SU-DHL-6 (cell line): Measurements from ENCODE around the gene IL20RB.

ENCODE experiments used
- H2AFZ ChIP-seq: fragments of 200-600 bp; sonication (generic); 2 replicates; pipeline ENCODE4 v1.6.1; 2014; ENCODE audit warnings: low read depth, mild to moderate bottlenecking, moderate library complexity, mixed read lengths, antibody characterized with exemption, low read length; ENCODE audit not compliant: severe bottlenecking
- H3F3A ChIP-seq: fragments of 200-600 bp; shearing (Covaris generic); 2 replicates; pipeline ENCODE4 v1.6.0; 2016; ENCODE audit warnings: antibody characterized with exemption, mild to moderate bottlenecking; ENCODE audit not compliant: insufficient read depth
- H3K27ac ChIP-seq: fragments of 200-600 bp; sonication (generic); 2 replicates; pipeline ENCODE4 v1.5.1; 2016; ENCODE audit warnings: low read depth, mild to moderate bottlenecking, low read length, moderate library complexity, mixed read lengths
- H3K27me3 ChIP-seq: fragments of 200-600 bp; sonication (generic), shearing (Covaris generic); 2 replicates; pipeline ENCODE4 v1.6.0; 2014; ENCODE audit warnings: mild to moderate bottlenecking, low read length
- H3K36me3 ChIP-seq: fragments of 200-600 bp; sonication (generic); 2 replicates; pipeline ENCODE4 v1.6.1; 2014; ENCODE audit warnings: mild to moderate bottlenecking, low read length, mixed read lengths
- H3K4me2 ChIP-seq: fragments of 300-600, 200-600 bp; shearing (Covaris generic), sonication (generic); 2 replicates; pipeline ENCODE4 v1.6.0; 2014; ENCODE audit warnings: low read length, low read depth, mild to moderate bottlenecking; ENCODE audit not compliant: poor library complexity, severe bottlenecking
- H3K4me3 ChIP-seq: fragments of 200-600 bp; sonication (generic); 2 replicates; pipeline ENCODE4 v1.5.1; 2014; ENCODE audit warnings: antibody characterized with exemption, low read length, mild to moderate bottlenecking, mixed read lengths; ENCODE audit not compliant: insufficient read depth, poor library complexity, severe bottlenecking
- H3K79me2 ChIP-seq: fragments of 200-600 bp; sonication (generic); 2 replicates; pipeline ENCODE4 v1.6.1; 2014; ENCODE audit warnings: mild to moderate bottlenecking, low read length, moderate library complexity; ENCODE audit not compliant: insufficient read depth
- H3K9ac ChIP-seq: fragments of 200-600 bp; sonication (generic); 2 replicates; pipeline ENCODE4 v1.7.0; 2014; ENCODE audit warnings: mild to moderate bottlenecking, low read length
- H3K9me2 ChIP-seq: fragments of 200-600 bp; sonication (generic); replicated peaks from 2 replicates; pipeline ENCODE4 v1.6.1; 2014; ENCODE audit warnings: low read length; ENCODE audit not compliant: insufficient read depth
- H3K9me3 ChIP-seq: fragments of 200-600 bp; sonication (generic); 2 replicates; pipeline ENCODE4 v1.6.1; 2014; ENCODE audit warnings: low read length, mixed read lengths; ENCODE audit not compliant: insufficient read depth
- H4K20me1 ChIP-seq: fragments of 200-600 bp; sonication (generic); 2 replicates; pipeline ENCODE4 v1.6.1; 2014; ENCODE audit warnings: low read depth, mild to moderate bottlenecking, antibody characterized with exemption, low read length, moderate library complexity, mixed read lengths
- EZH2phosphoT487 ChIP-seq: fragments of 200-600 bp; sonication (generic), shearing (Covaris generic); conservative IDR thresholded peaks from 2 replicates; pipeline ENCODE4 v1.6.1; 2018; ENCODE audit warnings: mild to moderate bottlenecking, antibody characterized with exemption, low read length, moderate library complexity, mixed read lengths
- TF ChIP-seq, protein P1 (sequence below): fragments of 200-600 bp; sonication (generic); IDR thresholded peaks from one replicate; pipeline ENCODE4 v1.5.1; 2017; ENCODE audit warnings: antibody characterized with exemption, mild to moderate bottlenecking, low read length, moderate library complexity; ENCODE audit not compliant: insufficient read depth, poor library complexity, severe bottlenecking

The IL20RB gene

DNA sequence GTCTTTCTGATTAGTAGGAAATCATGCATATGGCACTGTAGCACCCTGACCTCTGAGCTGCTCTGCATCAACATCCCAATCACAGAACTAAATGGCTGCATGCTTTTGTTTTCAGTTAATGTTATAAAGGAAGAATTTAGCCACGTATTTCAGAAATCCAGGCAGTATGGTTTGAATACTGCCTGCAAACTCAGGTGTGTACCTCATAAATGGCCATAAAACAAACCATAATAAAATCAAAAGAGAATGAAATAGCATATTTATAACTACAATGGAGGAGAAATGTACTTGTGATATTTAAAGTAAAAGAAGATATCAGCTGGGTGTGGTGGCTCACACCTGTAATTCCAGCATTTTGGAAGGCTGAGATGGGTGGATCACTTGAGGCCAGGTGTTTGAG is 94.5 kb downstream of the IL20RB start:
- H3K36me3 ChIP-seq: no peaks in the 10 kb centered on the region
- no peak overlapping the region for H3K27ac ChIP-seq
- no peak overlapping the region for H2AFZ ChIP-seq
- H4K20me1 ChIP-seq: no peaks in the 10 kb centered on the region
- H3K4me2 ChIP-seq: no peak overlapping the region
- H3K9me2 ChIP-seq: no peaks in the 10 kb centered on the region
- no peaks in the 10 kb centered on the region for H3K27me3 ChIP-seq
- TF ChIP-seq, protein P1, sequence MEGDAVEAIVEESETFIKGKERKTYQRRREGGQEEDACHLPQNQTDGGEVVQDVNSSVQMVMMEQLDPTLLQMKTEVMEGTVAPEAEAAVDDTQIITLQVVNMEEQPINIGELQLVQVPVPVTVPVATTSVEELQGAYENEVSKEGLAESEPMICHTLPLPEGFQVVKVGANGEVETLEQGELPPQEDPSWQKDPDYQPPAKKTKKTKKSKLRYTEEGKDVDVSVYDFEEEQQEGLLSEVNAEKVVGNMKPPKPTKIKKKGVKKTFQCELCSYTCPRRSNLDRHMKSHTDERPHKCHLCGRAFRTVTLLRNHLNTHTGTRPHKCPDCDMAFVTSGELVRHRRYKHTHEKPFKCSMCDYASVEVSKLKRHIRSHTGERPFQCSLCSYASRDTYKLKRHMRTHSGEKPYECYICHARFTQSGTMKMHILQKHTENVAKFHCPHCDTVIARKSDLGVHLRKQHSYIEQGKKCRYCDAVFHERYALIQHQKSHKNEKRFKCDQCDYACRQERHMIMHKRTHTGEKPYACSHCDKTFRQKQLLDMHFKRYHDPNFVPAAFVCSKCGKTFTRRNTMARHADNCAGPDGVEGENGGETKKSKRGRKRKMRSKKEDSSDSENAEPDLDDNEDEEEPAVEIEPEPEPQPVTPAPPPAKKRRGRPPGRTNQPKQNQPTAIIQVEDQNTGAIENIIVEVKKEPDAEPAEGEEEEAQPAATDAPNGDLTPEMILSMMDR: no peak
- TF ChIP-seq EZH2phosphoT487: no peak
- H3F3A ChIP-seq: no peaks in the 10 kb centered on the region
- H3K9me3 ChIP-seq: no peaks in the 10 kb centered on the region
- H3K9ac ChIP-seq: no peak overlapping the region
- no peaks in the 10 kb centered on the region for H3K79me2 ChIP-seq
- H3K4me3 ChIP-seq: no peak overlapping the region
